GM19467 (cell line): ENCODE results near the gene LBH.

ENCODE experiments used
- ATAC-seq: cut with Tn5 transposase; IDR thresholded peaks from one replicate; pipeline ENCODE4 v1.9.1; 2021; ENCODE audit warnings: mild to moderate bottlenecking, moderate library complexity; ENCODE audit not compliant: unreplicated experiment

The LBH gene

DNA sequence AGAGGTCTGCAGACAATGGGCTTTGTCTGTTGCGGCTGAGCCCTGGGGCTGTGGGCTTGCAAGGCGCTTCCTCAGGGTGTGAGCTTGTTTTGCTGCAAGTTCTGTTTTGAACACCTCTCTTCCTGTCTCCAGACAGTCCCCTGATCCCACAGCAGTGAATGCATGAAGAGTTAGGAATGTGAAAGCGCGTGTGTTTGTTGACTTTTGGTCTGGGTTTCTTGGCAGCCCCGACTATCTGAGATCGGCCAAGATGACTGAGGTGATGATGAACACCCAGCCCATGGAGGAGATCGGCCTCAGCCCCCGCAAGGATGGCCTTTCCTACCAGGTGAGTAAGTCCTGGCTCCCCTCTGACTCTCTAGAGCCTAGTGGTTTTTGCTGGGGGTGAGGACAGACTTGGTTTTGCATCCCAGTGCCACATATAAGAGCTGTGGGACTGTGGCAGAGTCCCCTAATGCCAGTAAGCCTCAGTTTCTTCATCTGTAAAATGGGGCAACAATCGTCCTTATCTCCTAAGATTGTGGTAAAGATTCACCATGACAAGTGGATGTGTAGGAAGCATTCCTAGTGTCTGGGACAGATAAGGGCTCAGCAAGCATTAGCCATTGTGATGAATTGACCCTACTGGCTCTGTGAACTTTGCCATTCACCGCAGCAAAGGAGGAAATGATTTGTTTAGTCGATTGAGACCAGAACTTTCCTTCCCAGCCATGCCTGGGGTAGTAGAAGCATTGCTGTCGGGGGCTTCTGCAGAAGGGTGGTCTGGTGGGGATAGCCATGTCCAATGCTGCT lies 3.0 kb downstream of the LBH start:
- no peak for ATAC-seq

GRCh38 chr2:30235008-30235655 lies 3.8 kb downstream of the LBH start:
- no peak for ATAC-seq

GRCh38 chr2:30235859-30236535 lies 4.7 kb downstream of the LBH start:
- no peak for ATAC-seq

- no peak for ATAC-seq
Observed at GRCh38 chr2:30236591-30237238, 5.4 kb downstream of the LBH start.

- ATAC-seq: no peak
Observed at GRCh38 chr2:30237239-30237965, 6.1 kb downstream of the LBH start.

- ATAC-seq: no peak
Observed at GRCh38 chr2:30237966-30238800, 6.8 kb downstream of the LBH start.

GRCh38 chr2:30239308-30239985 lies 8.1 kb downstream of the LBH start:
- no peak for ATAC-seq

DNA sequence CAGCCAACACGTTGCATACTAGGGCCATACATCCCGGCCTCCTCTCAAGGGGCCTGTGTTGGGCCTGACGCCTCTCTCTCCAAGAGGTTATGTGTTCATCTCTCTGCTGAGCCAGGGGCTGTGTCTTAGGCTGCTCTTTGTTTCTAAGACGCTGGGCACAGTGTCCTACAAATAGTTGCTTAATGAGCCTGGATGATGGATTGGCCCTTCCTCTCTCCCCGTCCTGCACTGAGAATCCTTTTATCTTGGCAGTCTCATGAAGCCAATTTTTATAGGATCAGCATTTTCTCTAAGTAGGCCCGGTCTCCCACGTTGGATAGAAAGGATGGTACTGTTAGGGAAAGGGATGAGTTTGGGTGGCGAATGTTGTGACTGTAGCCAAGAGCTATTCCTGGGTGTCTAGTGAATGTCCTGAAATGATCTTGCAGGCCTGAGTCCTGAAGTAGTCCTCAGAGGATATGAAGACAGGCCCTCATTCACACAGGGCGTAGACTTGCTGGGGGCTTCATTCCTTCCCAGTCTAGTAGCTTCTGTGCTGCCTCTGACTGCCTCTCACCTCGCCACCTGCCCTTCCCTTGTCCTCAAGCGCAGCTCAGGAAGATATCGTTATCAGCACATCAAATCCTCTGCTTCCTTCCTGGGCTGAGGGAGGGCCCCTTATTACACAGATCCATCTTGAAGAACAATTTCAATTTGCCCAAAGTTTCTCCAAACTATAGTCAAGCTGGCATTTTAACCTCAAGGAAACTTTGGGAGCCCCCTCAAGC lies 8.8 kb downstream of the LBH start:
- no peak for ATAC-seq

DNA sequence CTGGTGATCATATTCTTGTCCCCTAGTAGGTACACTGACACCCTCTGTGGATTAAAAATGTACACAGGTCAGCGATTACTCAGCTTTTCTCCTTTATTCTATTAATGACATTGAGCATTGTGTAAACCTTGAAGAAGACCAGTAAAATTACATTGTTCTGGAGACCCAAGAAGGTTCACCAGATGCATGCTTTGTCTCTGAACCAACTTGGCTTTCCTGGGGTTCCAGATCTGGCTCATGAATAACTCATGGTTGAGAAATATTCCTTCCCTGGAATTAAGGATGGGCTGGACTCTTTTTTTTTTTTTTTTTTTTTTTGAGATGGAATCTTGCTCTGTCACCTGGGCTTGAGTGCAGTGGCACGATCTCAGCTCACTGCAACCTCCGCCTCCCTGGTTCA lies 11.9 kb downstream of the LBH start:
- no peak for ATAC-seq

- ATAC-seq: no peak
Observed at GRCh38 chr2:30245364-30245763, 14.0 kb downstream of the LBH start.

DNA sequence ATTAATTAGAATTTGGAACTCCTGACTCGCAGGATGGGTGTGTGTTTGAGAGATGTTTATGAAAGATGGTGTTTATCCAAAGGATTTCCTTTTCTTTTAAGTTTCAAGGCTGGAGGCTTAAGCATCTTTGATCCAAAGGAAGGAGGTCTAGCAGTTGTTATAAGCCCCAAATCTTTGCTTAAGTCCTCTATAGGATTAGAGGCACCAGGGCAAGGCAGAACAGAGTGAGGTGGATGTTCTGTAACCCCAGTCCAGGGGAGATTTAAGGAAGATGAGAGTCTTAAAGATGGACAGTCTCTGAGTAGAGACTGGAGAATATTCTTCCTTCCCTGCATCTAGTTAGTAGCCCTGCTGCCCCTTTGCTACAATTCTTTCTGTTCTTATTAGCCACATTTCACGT lies 17.5 kb downstream of the LBH start:
- ATAC-seq: no peak

DNA sequence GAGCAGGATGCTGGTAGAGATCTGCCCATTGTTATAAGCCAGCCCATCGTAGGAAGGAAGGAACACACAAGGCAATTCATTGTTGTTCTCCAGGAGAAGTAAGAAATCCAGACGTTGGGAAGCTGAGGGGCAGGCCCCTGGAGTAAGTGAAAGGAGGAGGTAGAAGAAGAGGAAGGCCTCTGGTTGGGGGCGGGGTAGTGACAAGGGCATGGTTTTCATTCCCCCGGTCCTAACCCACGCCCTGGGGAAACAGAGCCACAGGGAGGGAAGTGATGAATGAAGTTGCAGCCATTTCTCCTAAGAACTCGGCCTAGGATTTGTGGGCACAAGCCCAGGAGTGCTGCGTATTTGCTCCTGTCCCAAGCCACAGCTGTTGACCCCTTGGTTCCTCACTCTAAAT lies 18.0 kb downstream of the LBH start:
- no peak for ATAC-seq

DNA sequence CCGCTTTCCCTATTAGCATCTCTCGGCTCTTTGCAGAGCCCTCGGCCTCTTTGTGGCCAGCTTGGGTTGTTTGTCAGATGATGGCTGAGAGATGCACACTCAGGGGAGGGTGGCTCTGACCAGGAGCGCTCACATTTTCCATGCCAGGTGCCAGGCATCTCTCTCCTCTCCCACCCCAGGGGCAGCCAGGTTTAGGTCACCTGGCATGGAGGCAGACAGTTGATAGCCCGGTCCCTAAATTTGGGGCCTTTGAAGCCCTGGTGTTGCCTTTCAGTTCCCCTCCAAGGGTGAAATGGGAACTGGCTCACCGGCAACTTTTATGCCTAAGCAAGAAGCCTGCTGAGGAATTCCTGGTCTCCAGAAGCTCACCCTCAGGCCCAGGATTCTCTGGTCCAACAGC lies 19.1 kb downstream of the LBH start:
- no peak for ATAC-seq

DNA sequence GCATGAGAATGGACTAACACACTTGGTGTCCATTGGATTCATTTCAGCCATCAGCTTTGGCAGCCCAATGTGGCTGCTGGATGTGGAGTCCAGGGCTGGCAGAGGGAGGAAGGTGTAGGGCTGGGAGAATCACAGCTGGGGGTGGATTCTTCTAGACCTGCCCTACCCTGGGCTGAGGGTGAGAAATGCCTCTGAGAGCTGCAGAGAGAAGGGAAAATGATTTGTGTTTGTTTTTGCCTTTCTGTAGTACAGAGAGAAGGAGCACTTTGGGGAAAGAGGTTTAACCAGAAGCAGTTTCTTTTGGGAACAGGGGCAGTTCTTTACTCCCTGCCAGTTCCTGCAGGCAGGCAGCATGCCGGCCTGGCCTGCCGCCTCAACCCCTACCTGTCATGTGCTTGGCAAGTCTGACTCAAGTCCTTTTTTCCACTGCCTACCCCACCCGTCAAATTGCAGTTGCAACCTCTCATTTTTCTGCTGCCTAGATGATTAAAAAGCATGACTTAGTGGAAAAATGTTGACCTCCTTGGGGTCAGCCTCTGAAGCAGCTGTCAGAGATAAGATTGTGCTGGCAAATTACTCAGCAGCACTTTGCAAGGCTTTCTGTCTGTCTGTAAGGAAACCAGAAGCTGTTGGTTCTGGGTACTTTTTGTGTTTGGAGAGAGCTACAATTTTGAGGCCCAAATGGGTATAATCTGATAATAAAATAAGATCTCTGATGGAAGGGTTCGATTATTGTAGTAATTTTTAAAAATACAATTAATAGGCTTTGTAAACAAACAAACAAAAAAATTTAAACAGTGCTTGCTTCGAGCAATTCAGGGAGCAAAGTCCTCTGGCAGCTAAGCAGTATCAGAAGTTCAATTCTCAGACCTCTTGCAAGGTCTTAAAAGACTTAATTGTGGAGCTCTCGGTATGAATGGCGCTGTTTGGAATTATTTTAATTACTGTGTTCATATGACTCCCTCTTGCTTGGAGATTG lies 21.7 kb downstream of the LBH start:
- no peak for ATAC-seq

DNA sequence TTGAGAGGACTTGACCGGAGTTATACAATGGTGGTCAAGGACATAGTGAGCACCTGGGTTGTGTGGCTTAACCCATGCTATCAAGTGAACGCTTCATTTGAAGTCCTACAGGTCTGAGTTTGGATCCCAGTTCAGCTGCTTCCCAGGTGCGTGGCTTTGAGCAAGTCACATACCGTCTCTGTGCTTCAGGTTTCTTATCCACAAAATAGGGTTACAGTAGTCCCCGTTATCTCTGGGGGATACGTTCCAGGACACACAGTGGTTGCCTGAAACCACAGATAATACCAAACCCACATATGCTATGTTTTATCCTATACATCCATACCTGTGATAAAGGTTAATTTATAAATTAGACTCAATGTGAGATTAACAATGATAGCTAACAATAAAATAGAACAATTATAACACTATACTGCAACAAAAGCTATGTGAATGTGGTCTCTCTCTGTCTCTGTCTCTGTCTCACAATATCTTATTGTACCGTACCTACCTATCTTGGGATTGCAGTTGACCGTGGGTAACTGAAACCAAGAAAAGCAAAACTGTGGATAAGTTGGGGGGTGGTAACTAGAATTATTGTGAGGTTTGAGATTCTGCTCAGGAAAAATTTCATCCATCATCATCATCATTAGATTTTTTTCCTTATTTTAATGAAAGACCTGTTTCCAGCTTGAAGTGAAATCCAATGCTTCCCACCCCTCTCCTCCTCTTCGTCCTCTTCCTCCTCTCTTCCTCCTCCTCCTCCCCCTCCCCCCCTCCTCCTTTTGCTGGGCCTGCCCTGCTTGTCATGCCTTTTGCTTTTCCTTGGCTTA lies 22.7 kb downstream of the LBH start:
- no peak for ATAC-seq

DNA sequence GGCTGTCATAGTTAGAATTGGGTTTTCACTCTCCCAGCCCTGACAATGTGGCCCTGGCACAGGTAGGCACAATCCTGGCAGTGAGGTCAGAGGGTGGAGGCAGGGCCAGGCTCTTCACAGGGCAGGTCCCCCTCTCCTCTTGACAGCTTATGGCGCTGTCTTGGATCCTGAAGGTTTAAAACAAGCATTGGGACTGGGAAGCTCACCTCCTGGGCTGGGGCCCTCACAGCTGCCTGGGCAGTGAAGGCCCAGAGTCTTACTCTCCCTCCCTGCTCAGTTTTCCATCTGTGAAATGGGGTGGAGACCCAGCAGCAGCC lies 23.3 kb downstream of the LBH start:
- ATAC-seq: no peak

GRCh38 chr2:30255026-30255425 lies 23.7 kb downstream of the LBH start:
- ATAC-seq: no peak
